ENCODE measurements around the gene PHGDH. TPM values are rescaled to one million over a fixed set of nuclear protein-coding genes. Genes with fewer than 3 reads are reported as not detected.
"Not testable (repeated sequence)": the region's sequence is repeated elsewhere in the genome, so short reads cannot be mapped to it uniquely, and the experiment has no call there.

PHGDH gene
- total RNA-seq, 3 donors from 2014 or later (not counting 1 experiment from before 2014, with no cell fraction given): 1.1 to 6.6 (median 5.8) TPM

- DNase-seq; intact Hi-C loops (cut with micrococcal nuclease); H3K9me3 ChIP-seq (ENCODE audit: control insufficient read depth, insufficient read depth, low read length); H3K27me3 ChIP-seq (ENCODE audit: control insufficient read depth, insufficient read depth, low read length); H3K36me3 ChIP-seq (ENCODE audit: control insufficient read depth, insufficient read depth, low read length); ATAC-seq; H3K9me3 Mint-ChIP-seq; H3K27ac Mint-ChIP-seq; H3K27ac ChIP-seq (ENCODE audit: low read length); H3K36me3 Mint-ChIP-seq: not testable (repeated sequence)
- H3K27me3 Mint-ChIP-seq (ENCODE audit: low read depth in 2 of 2): peaks cover 15 to 18% of the 10 kb centered on the region in 2 donors
- WGBS (ENCODE audit: insufficient coverage): 14% methylated on average over 6 of the region's 10 CpGs
- H3K4me3 Mint-ChIP-seq: peak overlapping the region; percentile 90
- peak overlapping the region; percentile 59 for H3K4me3 ChIP-seq (ENCODE audit: low read length)
- H3K4me1 Mint-ChIP-seq: peaks cover 17 to 20% of the 10 kb centered on the region in 2 donors
- peaks cover 12% of the 10 kb centered on the region for H3K4me1 ChIP-seq (ENCODE audit: control insufficient read depth, insufficient read depth, low read length)
Measured at GRCh38 chr1:119711356-119711803, 354 bp upstream of the PHGDH start.

DNA sequence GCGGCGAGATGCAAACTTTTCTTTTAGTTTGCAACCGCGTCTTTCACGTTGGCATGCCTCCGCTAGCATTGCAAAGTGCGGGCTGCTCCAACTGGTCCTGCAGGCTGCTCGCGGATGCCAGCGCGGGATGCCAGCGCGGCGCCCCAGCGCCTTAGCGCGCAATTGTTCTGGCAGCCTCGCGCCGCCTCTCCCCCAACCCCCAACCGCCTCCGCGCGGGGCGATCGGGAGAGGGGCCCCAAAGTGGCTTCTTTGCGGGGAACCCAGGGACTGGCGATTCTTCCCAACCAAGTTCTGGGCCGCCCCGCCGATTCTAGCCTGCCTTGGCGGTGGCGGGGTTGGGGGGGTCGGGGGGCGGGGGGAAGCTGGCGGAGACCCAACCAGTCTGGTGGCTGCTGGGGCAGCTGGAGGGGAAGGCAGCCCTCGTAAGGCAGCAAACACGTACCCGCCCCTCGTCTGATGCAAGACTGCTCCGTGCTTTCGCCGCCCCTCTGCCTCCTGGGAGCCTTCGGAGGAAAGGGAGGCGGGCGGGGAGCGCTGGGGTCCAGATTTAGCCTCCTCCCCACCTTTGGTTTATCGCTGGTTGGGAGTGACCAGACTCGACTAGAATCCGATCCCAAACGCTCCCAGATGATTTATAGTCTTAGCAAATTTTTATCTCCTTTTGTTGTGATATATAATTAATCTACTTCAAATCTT lies 756 bp downstream of the PHGDH start:
- H3K27ac Mint-ChIP-seq: no peak overlapping the region
- H3K36me3 Mint-ChIP-seq: no peaks in the 10 kb centered on the region
- H3K27me3 Mint-ChIP-seq (ENCODE audit: low read depth in 2 of 2): peaks cover 15 to 18% of the 10 kb centered on the region in 2 donors
- H3K4me1 ChIP-seq (ENCODE audit: control insufficient read depth, insufficient read depth, low read length): peaks cover 12% of the 10 kb centered on the region
- H3K36me3 ChIP-seq (ENCODE audit: control insufficient read depth, insufficient read depth, low read length): no peaks in the 10 kb centered on the region
- H3K27me3 ChIP-seq (ENCODE audit: control insufficient read depth, insufficient read depth, low read length): peaks cover 3% of the 10 kb centered on the region
- DNase-seq: peak in 1 of 2 donors; percentile 33
- H3K27ac ChIP-seq (ENCODE audit: low read length): no peak overlapping the region
- ATAC-seq: peak in 2 of 3 donors; percentile 53 to 64
- peak overlapping the region; percentile 90 for H3K4me3 Mint-ChIP-seq
- intact Hi-C loops (cut with micrococcal nuclease): no loop called here
- H3K9me3 Mint-ChIP-seq: no peaks in the 10 kb centered on the region
- peaks cover 17 to 20% of the 10 kb centered on the region in 2 donors for H3K4me1 Mint-ChIP-seq
- peaks cover 2% of the 10 kb centered on the region for H3K9me3 ChIP-seq (ENCODE audit: control insufficient read depth, insufficient read depth, low read length)
- H3K4me3 ChIP-seq (ENCODE audit: low read length): peak overlapping the region; percentile 59
- WGBS (ENCODE audit: insufficient coverage): 2% methylated on average over 42 of the region's 51 CpGs
- TF ChIP-seq, protein P1, sequence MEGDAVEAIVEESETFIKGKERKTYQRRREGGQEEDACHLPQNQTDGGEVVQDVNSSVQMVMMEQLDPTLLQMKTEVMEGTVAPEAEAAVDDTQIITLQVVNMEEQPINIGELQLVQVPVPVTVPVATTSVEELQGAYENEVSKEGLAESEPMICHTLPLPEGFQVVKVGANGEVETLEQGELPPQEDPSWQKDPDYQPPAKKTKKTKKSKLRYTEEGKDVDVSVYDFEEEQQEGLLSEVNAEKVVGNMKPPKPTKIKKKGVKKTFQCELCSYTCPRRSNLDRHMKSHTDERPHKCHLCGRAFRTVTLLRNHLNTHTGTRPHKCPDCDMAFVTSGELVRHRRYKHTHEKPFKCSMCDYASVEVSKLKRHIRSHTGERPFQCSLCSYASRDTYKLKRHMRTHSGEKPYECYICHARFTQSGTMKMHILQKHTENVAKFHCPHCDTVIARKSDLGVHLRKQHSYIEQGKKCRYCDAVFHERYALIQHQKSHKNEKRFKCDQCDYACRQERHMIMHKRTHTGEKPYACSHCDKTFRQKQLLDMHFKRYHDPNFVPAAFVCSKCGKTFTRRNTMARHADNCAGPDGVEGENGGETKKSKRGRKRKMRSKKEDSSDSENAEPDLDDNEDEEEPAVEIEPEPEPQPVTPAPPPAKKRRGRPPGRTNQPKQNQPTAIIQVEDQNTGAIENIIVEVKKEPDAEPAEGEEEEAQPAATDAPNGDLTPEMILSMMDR (IDR thresholded peaks at IDR 0.05): no peak

GRCh38 chr1:119713039-119713748 lies 1.5 kb downstream of the PHGDH start:
- Mint-ChIP-seq H3K27me3 (ENCODE audit: low read depth in 2 of 2) (peaks cover 15 to 18% of the 10 kb centered on the region in 2 donors), H3K4me3 (peak overlapping the region; percentile 76), H3K9me3 (no peaks in the 10 kb centered on the region), H3K36me3 (no peaks in the 10 kb centered on the region), H3K27ac (no peak overlapping the region), H3K4me1 (peaks cover 17 to 20% of the 10 kb centered on the region in 2 donors)
- TF ChIP-seq, protein P1 (IDR thresholded peaks at IDR 0.05): no peak
- Histone ChIP-seq H3K9me3 (ENCODE audit: control insufficient read depth, insufficient read depth, low read length) (peaks cover 2% of the 10 kb centered on the region), H3K4me1 (ENCODE audit: control insufficient read depth, insufficient read depth, low read length) (peaks cover 12% of the 10 kb centered on the region), H3K27me3 (ENCODE audit: control insufficient read depth, insufficient read depth, low read length) (peaks cover 3% of the 10 kb centered on the region), H3K4me3 (ENCODE audit: low read length) (no peak overlapping the region), H3K27ac (ENCODE audit: low read length) (no peak overlapping the region), H3K36me3 (ENCODE audit: control insufficient read depth, insufficient read depth, low read length) (no peaks in the 10 kb centered on the region)
- intact Hi-C loops (cut with micrococcal nuclease): no loop called here
- ATAC-seq: no peak
- WGBS (ENCODE audit: insufficient coverage): 70% methylated on average over 17 of the region's 17 CpGs
- DNase-seq: no peak

DNA sequence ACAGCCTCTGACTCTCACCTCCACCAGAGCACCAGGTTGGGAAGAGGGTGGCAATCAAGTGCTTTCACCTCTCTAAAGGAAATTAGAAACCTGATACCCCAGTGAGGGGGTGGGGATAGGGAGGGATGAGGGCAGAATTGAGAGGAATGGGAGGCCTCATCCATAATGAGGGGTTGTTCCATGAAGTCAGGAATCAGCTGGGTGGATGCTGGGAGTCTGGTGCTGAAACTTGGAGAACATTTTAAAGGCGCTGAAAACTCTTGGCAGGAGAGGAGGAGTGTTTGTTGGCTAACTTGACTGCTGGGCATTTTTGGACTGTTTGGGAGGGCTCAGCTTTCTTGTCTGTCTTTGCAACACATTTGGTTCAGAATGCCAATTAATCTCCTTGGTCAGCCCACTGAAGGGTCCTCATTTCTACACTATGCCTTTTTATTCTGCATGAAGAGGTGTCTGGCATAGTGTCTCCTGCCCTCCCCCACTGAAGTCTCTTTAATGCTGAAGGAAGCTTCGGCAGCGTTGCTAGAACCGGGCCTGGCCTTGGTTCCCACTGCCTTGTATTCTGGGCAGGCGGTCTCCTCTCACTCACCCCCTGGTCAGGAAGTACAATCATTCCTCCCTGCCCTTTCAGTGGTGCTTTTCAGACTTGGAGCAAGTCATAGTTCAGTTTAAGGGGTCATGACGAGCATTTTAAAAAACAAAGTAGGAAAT lies 2.2 kb downstream of the PHGDH start:
- Mint-ChIP-seq H3K36me3 (no peaks in the 10 kb centered on the region), H3K4me1 (peaks cover 17 to 20% of the 10 kb centered on the region in 2 donors), H3K27me3 (ENCODE audit: low read depth in 2 of 2) (peaks cover 15 to 18% of the 10 kb centered on the region in 2 donors), H3K27ac (no peak overlapping the region), H3K9me3 (no peaks in the 10 kb centered on the region), H3K4me3 (peak overlapping the region; percentile 76)
- DNase-seq (no peak), ATAC-seq (no peak)
- Histone ChIP-seq H3K4me1 (ENCODE audit: control insufficient read depth, insufficient read depth, low read length) (peaks cover 12% of the 10 kb centered on the region), H3K9me3 (ENCODE audit: control insufficient read depth, insufficient read depth, low read length) (peaks cover 2% of the 10 kb centered on the region), H3K27me3 (ENCODE audit: control insufficient read depth, insufficient read depth, low read length) (peaks cover 3% of the 10 kb centered on the region), H3K4me3 (ENCODE audit: low read length) (no peak overlapping the region), H3K27ac (ENCODE audit: low read length) (no peak overlapping the region), H3K36me3 (ENCODE audit: control insufficient read depth, insufficient read depth, low read length) (no peaks in the 10 kb centered on the region)
- intact Hi-C loops (cut with micrococcal nuclease): no loop called here
- 89% methylated on average over 6 of the region's 6 CpGs for whole genome bisulfite sequencing (ENCODE audit: insufficient coverage)
- TF ChIP-seq, protein P1 (IDR thresholded peaks at IDR 0.05): no peak
